ENCODE measurements around the gene C16orf96. TPM values are rescaled to one million over a fixed set of nuclear protein-coding genes. Genes with fewer than 3 reads are reported as not detected.

The C16orf96 gene
- total RNA-seq, 4 donors from 2014 or later, result 0.19 to 0.36 TPM; not detected in 2

- no peak for TF ChIP-seq CTCF (IDR thresholded peaks at IDR 0.05)
- ATAC-seq (ENCODE audit: low FRiP score) (no peak), DNase-seq (ENCODE audit: low spot score) (no peak)
Measured at GRCh38 chr16:4586291-4586690, 30.2 kb downstream of the C16orf96 start.

- ATAC-seq (ENCODE audit: low FRiP score) (no peak), DNase-seq (ENCODE audit: low spot score) (no peak)
- no peak for TF ChIP-seq CTCF (IDR thresholded peaks at IDR 0.05)
Measured at GRCh38 chr16:4588386-4588785, 32.2 kb downstream of the C16orf96 start.

- ATAC-seq (ENCODE audit: low FRiP score) (no peak), DNase-seq (ENCODE audit: low spot score) (no peak)
- TF ChIP-seq CTCF (IDR thresholded peaks at IDR 0.05), result no peak
Measured at GRCh38 chr16:4588961-4589360, 32.8 kb downstream of the C16orf96 start.

GRCh38 chr16:4591191-4591590 is 35.1 kb downstream of the C16orf96 start:
- ATAC-seq (ENCODE audit: low FRiP score), result no peak
- TF ChIP-seq CTCF (IDR thresholded peaks at IDR 0.05), result no peak
- no peak for DNase-seq (ENCODE audit: low spot score)

- TF ChIP-seq CTCF (IDR thresholded peaks at IDR 0.05), result no peak
- DNase-seq (ENCODE audit: low spot score) (no peak), ATAC-seq (ENCODE audit: low FRiP score) (no peak)
Measured at GRCh38 chr16:4591706-4592470, 35.7 kb downstream of the C16orf96 start.

- DNase-seq (ENCODE audit: low spot score) (no peak), ATAC-seq (ENCODE audit: low FRiP score) (no peak)
- TF ChIP-seq CTCF (IDR thresholded peaks at IDR 0.05), result no peak
Measured at GRCh38 chr16:4593086-4593485, 36.9 kb downstream of the C16orf96 start.
